ENCODE results near the gene KIDINS220.

KIDINS220 gene

DNA sequence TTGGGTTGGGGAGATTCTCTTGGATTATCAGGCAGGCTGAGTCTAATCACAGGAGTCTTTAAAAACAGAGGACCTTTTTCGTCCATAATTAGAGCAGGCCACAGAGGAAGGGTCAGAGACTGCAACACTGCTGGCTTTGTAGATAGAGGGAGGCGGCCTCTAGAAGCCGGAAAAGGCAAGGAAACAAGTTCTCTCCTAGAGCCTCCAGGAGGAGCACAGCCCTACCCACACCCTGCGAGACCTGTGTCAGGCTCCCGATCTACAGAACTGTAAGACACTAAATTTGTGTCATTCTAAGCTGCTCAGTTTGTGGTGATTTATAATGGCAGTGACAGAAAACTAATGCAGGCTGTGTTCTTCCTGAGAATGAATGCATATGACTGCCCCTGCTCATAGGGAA, 140.2 kb downstream of the KIDINS220 start:
- no peak for DNase-seq (ENCODE audit: low spot score)

DNA sequence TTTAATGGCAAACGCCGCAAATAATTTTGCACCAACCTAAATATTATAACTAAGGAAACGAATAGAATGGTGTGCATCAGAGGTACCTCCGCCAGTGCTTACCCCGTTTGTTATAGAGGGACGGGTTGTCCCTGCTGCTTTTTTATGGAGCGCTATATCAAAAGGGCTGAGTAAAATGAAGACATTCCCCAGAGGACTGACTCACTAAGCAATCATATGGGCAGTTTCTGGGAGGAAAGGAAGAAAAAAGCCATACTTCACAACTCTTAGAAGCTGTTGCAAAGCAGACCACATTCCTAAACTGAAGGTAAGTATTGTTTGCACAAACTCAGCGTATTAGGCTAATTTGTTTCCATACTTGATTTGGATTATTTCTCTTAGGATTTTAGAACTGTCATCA, 142.7 kb downstream of the KIDINS220 start:
- DNase-seq (ENCODE audit: low spot score): no peak

DNA sequence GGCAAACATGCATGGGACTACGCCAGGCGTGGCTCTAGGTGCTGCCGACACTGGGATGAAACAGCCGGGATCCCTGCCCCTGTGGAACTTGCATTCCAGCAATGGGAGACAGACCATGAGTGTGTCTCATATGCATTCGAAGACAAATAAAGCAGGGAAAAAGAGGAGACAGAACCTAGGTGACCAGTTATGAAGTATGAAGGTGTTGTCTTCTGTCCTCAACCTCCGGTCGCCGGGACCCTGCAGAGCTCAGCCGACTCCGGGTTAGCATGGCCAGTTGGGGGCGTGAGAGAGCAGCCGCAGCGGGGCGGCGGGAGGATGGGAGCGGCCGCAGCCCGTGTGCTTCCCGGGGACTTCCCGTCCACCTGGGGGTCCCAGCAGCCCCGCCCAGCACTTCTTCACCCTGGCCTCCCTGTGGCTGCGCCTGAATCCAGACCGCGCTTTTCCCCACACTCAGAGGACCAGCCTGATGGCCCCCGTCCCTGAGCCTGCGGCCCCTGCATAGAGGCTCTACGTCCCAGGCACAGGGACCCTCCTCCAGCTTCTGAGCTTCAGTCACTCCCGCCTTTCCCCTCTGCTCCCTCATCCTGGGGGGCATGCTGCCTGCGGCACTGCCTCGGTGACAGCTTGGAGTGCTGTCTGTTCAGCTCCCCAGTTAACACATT, 144.1 kb downstream of the KIDINS220 start:
- DNase-seq (ENCODE audit: low spot score): no peak

DNA sequence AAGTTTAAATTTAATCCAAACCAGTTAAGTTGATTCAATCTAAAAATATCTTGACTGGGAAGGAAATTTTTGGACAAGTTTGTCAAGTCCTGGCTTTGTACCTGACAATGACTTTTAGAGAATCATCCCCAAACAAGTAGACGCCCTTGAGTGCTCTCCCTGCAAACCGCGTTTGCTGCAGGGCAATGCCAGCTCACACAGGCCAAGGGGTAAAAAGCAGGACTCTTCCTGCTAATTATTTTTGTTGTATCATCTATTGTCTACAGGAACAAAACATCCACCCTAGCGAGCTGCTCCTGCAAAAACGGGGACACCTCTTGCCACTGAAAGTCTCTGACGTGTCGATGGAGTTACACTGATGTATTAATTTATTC, 144.6 kb downstream of the KIDINS220 start:
- no peak for DNase-seq (ENCODE audit: low spot score)

- DNase-seq (ENCODE audit: low spot score): no peak
Observed at GRCh38 chr2:8691859-8692437, 145.5 kb downstream of the KIDINS220 start.

DNA sequence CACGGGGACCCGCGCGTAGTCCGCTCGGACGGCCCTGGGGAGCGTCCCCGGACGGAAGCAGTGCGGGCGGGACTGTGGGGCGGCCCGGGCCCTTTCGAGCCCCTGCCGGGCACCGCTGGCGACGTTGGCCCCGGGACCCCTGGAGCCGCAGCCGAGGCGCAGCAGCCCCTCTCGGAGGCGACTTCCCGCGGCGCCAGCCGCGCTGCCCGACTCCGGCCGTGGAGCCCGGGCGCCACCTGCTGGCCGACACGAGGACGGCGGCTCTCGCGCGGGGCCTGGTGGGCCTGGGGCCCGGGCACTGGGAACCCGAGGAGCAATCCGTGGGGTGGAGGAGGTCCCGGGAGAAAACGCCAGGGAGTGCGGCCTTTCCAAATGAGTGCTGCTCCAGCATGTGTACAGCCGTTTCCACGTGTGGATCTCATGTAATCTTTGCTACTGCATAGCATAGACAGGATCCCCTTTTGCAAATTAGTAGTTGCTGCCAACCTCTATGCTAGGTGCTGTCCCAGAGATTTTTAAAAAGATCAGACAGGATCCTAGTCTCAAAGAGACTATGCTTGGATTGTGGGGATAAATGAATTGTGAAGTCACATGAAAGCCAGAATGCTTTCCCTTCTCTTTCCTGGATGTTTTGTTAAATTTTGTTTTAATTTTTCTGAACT, 151.6 kb downstream of the KIDINS220 start:
- DNase-seq (ENCODE audit: low spot score): peak; percentile 73

- DNase-seq (ENCODE audit: low spot score): peak; percentile 33
Observed at GRCh38 chr2:8684878-8685696, 152.3 kb downstream of the KIDINS220 start.

GRCh38 chr2:8684540-8684877, 152.9 kb downstream of the KIDINS220 start:
- peak; percentile 43 for DNase-seq (ENCODE audit: low spot score)

GRCh38 chr2:8682719-8683667, 154.4 kb downstream of the KIDINS220 start:
- DNase-seq (ENCODE audit: low spot score): peak; percentile 36

- DNase-seq (ENCODE audit: low spot score): peak; percentile 98
Observed at GRCh38 chr2:8681786-8682692, 155.4 kb downstream of the KIDINS220 start, which contains the start of gene ID2. Gene ID2, plus strand, starts transcription at chr2:8682056. Its CDS starts 110 bp downstream, at chr2:8682166.

DNA sequence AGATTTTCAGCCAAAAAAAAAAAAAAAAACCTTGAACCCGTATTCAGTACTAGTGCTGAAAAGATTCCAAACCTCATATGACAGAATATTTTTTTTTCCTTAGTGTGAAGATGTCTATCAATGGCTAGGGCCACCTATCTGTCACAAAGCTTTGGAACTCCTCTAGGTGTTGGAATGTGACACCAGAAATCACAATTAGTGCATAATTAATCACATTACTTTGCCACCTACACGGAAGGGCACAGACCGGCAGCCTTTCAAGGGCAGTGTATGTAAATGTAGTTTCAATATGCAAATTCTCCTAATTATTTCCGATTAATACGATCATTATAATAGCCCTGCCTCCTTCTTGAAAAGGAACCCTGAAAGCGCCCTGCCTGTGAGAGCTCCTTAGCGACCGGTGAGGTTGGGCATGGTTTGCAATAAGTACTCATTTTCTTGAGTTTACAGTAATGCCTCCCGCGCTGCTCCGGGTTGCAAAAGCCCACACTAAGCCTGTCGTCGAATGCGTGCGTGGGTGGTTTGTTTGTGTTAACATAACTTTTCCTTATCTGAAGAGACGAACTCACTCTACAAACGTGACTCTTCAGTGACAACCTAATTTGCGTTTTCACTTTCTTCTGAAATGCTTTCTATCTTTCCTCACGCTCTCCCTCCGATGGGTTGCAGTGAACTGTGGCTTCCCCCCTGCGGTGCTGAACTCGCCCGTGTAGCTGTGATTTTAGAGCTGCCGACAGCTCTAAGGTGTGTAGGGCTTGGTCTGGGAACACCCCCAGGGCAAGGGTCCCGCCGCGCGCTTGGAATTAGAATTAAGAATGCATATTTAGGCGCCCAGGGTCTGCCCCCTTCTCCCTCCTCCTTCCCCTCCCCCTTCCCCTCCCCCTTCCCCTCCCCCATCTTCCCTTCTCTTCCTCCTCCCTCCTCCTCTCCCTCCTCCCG, 156.3 kb downstream of the KIDINS220 start:
- peak; percentile 50 for DNase-seq (ENCODE audit: low spot score)

DNA sequence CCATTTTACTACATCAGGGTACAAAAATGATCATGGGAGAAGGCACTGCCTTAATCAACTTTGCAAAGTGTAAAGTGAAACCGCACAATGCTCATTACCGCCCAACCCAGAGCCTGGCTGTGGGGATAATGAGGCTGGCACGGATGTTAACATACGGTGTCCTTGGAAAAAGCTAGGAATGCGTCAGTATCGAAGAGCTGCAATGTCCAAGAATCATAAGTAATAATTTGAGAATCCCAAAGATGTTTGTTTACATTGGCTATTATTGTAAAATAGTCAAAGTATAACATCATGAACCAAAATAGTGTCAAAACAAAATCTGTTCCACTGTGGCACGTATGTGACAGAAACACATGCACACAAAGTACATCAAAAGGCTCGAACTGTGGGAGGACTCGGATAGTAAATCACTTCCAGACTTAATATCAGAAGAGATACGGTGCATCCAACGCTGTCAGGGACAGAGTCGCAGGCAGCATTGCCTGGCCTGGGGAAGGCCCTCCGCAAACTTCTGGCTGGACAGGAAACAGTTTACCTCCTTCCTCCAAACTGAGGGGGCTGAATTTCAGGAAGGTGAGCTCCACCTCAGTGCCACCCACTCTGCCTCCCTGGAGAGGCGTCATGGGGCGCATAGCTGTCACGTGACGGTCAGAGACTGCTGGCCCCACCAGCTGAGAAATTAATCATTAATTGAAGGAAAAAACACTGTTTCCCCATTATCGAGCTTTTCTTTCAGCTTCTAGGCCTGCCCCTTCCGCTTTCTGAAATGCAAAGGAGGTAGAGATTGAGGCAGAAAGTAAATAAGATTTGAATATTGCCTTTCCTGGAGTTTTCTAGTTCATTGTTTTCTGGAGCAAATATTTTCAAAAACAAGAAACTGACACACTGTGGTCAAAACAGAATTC, 157.3 kb downstream of the KIDINS220 start:
- no peak for DNase-seq (ENCODE audit: low spot score)

DNA sequence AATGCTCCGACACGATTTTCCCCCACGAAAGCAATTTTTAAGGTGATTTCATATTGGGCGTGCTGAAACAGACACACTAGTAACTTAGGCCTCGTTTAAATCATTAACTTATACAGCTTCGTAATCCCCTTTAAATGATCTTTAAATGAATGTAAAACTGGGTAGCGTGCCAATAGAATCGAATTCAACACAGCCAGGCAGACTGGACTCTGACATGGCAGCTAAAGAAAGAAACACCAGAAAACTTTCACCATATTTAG, 157.9 kb downstream of the KIDINS220 start:
- DNase-seq (ENCODE audit: low spot score): no peak
